Measurements from ENCODE around the gene PIP4K2C. TPM values are rescaled to one million over a fixed set of nuclear protein-coding genes. Genes with fewer than 3 reads are reported as not detected.

PIP4K2C gene
- total RNA-seq, 4 donors from 2014 or later, result 2.6 to 29.3 (median 18.8) TPM

DNA sequence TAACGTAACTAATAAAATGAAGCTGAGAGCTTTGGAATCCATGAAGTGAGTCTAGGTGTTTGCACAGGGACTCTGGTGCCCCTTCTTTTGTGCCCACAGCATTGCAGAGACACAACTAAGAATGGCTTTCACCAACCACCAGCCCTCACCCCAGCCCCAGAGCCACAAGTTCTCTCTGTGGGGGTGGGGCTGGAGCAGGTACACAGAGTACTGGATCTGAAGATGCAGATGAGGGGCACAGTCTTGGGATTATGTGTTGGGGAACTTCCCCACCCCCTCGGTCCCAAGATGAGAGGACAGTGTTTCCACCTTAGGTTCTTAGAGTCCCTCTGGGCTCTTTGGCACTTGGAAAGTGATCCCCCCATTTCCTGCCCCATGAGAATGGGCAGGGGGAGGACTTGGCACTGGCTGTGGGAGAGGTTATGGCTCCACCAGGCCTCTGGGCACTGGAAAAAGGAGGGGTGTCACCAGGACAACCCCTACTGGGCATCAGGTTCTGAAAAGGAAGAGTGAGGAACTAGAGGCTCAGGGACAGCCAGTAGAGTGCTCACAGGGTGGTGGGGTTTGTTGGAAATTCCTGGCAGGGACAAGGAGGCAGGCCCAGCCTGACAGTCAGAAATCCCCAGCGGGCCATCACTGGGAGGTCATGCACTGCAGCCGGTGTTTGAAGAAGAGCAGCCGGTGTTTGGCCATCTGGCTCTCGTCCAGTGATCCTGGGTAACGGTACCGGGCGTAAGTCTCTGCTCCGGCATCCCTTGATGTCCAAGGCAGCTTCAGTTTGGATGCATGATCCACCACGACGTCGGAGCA is 35.3 kb downstream of the PIP4K2C start:
- intact Hi-C loops (cut with DNase I; ENCODE audit: low total_unique reads), result no loop called here
- no peaks in the 10 kb centered on the region for H3K36me3 ChIP-seq
- peaks cover 0 to under 1% of the 10 kb centered on the region in 2 donors for H3K4me1 ChIP-seq
- no peak for DNase-seq
- H3K27me3 ChIP-seq, result no peaks in the 10 kb centered on the region
- TF ChIP-seq, protein P1, sequence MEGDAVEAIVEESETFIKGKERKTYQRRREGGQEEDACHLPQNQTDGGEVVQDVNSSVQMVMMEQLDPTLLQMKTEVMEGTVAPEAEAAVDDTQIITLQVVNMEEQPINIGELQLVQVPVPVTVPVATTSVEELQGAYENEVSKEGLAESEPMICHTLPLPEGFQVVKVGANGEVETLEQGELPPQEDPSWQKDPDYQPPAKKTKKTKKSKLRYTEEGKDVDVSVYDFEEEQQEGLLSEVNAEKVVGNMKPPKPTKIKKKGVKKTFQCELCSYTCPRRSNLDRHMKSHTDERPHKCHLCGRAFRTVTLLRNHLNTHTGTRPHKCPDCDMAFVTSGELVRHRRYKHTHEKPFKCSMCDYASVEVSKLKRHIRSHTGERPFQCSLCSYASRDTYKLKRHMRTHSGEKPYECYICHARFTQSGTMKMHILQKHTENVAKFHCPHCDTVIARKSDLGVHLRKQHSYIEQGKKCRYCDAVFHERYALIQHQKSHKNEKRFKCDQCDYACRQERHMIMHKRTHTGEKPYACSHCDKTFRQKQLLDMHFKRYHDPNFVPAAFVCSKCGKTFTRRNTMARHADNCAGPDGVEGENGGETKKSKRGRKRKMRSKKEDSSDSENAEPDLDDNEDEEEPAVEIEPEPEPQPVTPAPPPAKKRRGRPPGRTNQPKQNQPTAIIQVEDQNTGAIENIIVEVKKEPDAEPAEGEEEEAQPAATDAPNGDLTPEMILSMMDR (IDR thresholded peaks at IDR 0.05), result no peak
- TF ChIP-seq POLR2A (IDR thresholded peaks at IDR 0.05), result no peak
- H3K27ac ChIP-seq, result no peak overlapping the region
- no peaks in the 10 kb centered on the region for H3K9me3 ChIP-seq
- no peak overlapping the region for H3K4me3 ChIP-seq

DNA sequence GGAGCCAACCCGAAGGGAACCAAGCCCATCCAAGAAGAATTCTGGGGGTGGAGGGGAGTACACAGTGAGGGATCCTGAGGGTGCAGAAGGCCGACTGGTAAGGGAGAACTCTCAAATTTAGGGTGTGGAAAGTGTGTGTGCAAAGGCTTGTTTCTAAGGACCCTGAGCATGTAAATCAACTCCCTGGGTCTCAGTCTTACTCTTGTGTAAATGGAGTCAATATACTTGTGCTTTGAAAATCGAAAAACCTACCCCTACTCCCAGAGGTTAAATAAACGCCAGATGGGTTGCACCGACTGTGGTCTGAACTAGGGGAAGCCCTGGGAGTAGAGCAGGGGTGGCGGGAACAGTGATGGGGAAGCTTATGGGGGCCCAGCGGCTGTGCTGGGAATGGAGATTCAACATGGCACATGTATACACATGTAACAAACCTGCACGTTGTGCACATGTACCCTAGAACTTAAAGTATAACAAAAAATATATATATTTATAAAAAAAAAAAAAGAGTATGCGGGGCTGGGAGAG is 36.0 kb downstream of the PIP4K2C start:
- no peaks in the 10 kb centered on the region for H3K9me3 ChIP-seq
- no peaks in the 10 kb centered on the region for H3K27me3 ChIP-seq
- DNase-seq, result no peak
- no peaks in the 10 kb centered on the region for H3K4me1 ChIP-seq
- intact Hi-C loops (cut with DNase I; ENCODE audit: low total_unique reads), result no loop called here
- no peak overlapping the region for H3K4me3 ChIP-seq
- TF ChIP-seq, protein P1 (IDR thresholded peaks at IDR 0.05), result no peak
- no peak for TF ChIP-seq POLR2A (IDR thresholded peaks at IDR 0.05)
- H3K36me3 ChIP-seq, result no peaks in the 10 kb centered on the region
- H3K27ac ChIP-seq, result no peak overlapping the region

DNA sequence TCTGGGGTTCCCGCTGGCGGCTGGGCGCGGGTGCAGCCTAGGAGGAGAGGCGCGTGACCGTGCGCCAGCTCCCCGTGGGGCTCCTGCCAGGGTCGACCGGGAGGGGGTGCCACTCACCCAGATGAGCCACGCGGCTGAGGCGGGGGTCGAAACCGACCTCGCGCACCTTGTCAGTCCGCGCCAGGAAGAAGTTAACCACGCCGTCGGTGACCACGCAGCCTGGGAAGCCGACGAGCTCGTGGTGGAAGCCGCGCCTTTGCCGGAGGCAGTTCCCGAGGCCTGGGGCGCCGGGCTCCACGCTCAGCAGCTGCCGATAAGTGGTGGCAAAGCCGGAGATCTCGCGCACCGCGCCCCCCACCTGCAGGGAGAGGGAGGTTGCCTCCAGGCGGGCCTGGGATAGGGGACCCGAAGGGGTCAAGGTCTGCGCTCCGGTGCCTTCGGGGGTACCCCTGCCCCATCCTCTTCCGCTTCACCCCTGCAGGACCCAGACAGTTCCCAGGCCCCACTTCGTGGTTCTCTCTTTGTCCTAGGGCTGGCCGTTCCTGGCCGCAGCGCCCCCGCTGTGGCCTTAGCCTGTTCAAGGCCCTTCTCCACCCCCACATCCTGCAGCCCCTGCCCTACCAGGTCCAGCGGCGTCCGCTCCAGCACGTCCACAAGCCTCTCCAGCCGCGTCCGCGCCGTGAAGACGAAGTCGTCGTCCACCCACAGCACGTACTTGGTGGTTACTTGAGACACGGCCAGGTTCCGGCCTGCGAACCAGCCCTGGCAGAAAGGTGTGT is 36.7 kb downstream of the PIP4K2C start:
- Histone ChIP-seq H3K9me3 (no peaks in the 10 kb centered on the region), H3K4me1 (no peaks in the 10 kb centered on the region), H3K4me3 (no peak overlapping the region), H3K27ac (no peak overlapping the region), H3K36me3 (no peaks in the 10 kb centered on the region), H3K27me3 (no peaks in the 10 kb centered on the region)
- TF ChIP-seq, protein P1 (IDR thresholded peaks at IDR 0.05), result no peak
- no peak for TF ChIP-seq POLR2A (IDR thresholded peaks at IDR 0.05)
- DNase-seq, result peak in 1 of 2 donors; percentile 14
- intact Hi-C loops (cut with DNase I; ENCODE audit: low total_unique reads), result no loop called here

DNA sequence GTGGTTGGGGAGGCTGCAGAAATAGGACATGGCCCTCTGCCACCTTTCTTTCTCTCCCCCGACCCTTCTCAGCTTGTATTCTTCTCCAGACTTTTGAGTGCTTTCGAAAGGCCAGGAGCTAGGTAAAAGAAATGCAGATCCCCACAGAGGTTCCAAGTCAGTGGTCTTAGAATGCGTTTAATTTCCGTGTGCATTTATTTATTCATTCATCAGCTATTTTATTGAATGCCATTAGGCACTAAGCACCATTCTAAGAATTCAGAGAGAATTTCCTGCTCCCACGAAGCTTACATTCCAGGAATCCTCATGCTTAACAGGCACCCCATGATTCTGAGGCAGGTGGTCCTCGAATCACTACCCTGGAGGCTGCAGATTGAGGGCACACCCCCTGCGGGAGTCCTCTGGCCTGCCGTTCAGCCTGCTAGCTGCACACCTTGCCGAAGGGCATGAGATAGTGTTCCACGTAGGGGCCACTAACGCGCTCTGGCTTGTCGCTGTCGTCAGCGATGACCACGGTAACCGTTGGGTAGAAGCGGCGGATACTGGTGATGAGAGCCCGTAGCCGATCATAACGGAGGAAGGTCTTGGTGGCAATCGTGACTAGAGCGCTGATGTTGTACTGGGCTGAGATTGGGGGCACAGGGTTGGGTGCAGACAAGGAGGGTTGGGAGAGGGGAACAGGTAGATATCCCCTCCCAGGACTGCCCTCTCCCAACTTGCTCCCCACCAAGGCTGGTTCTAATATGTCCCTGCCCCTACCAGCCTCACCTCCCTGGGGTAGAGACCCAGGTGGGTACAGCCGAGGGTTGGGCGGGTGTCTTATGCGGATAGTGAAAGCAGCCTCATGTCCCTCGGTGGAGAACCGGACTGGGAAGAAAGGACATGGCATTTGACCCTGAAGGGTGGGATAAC is 37.5 kb downstream of the PIP4K2C start:
- Histone ChIP-seq H3K27ac (no peak overlapping the region), H3K36me3 (no peaks in the 10 kb centered on the region), H3K4me1 (no peaks in the 10 kb centered on the region), H3K27me3 (no peaks in the 10 kb centered on the region), H3K4me3 (no peak overlapping the region), H3K9me3 (no peaks in the 10 kb centered on the region)
- no peak for DNase-seq
- intact Hi-C loops (cut with DNase I; ENCODE audit: low total_unique reads), result no loop called here
- no peak for TF ChIP-seq POLR2A (IDR thresholded peaks at IDR 0.05)
- TF ChIP-seq, protein P1 (IDR thresholded peaks at IDR 0.05), result no peak
